ENCODE results near the gene UBE4B.
A peak's percentile ranks its signal among the peaks of the same experiment; 100 is the strongest.
"Not testable (repeated sequence)": the region's sequence is repeated elsewhere in the genome, so short reads cannot be mapped to it uniquely, and the experiment has no call there.

The UBE4B gene

DNA sequence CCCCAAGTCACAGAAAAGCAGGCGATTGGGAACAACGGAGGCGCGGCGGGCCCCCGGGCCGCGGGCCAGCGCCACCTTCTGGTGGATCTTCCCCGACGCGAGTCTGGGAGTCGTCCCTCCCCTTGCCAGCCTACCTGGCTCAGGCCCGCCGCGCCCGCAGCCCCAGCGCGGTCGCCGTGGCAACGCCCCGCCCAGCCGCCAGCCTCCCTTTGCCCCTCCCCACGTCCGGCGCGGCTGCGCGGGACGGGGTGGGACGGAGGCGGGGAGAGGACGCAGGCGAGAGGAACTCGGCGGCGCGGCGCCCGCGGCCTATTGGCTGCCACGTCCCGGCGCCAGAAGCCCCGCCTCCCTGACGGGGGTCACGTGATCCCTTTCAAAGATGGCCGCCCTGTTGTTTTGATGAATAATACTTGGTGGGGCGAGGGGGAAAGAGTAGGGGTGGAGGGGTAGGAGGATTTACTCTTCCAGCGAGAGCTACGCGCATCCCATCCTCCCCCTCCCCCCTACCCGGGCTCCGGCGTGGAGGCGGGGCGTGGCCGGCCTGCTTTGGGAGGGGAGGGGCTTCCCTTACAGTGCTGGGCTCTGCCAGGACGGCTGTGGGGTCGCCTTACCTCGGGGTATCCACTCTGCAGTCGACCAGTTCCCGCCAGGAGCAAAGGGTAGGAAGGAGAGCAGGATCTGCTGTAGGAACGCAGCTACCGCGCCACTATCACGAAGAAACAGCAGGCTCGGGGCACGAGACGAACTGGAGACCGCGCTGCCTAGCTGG lies at the start of gene UBE4B:
Gene UBE4B (plus strand): TSS at position 369 of the 769 bp plus-strand sequence. CDS start 713 bp downstream, outside the sequence.
- peak; percentile 99 for DNase-seq (ENCODE audit: low spot score)

DNA sequence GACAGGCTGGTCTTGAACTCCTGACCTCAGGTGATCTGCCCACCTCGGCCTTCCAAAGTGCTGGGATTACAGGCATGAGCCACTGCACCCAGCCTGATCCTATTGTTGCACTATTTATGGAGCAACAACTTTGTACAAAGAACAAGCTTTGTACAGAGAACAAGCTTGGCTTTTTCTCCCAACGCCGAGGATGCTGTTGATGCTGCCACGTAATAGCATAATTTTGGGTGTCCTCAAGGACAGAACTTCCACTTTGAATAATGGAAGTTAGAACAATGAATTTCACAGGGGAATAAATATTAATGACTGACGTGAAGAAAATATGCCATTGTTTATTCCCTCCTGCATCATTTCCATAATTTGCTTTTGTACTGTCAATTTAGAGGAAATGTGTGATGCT lies 48.5 kb upstream of the UBE4B start:
- peak; percentile 40 for DNase-seq (ENCODE audit: low spot score)

DNA sequence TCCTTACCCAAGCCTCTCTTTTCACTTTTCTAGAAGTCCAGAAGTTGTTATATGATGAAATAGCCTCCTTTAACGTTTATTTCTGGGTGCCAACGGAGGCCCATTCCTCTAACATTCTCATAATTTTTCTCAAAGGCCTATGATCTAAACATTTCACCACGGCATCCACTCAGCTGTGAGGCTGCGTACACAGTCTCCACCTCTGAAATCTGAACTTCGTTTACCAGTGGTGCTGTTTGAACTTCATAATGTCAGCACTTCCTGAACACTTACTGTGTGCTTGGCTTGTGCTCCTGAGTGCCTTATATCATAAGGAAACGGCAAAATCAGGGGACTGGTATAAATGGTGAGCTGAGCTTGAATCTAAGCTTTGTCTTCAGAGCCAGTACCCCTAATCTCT lies 47.8 kb upstream of the UBE4B start:
- DNase-seq (ENCODE audit: low spot score), result no peak

DNA sequence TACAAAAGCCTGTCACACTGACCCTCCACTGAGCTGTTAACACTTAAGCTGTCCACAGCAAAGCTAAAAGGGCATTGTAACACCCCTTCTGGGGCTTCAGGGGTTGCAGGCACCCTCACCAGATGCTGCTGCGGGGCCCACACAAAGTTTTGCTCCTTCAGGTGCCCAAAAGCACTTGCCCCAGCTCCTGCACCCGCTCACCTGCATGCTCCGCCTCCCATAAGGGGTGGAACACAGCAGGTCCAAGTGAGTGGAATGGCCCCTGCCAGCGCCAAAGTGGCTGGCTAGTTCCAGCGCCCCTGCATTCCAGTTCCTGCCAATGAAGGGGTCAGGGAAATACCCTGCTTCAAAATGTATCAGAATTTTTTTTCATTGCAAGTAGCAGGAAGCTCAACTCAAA lies 43.0 kb upstream of the UBE4B start:
- no peak for DNase-seq (ENCODE audit: low spot score)

DNA sequence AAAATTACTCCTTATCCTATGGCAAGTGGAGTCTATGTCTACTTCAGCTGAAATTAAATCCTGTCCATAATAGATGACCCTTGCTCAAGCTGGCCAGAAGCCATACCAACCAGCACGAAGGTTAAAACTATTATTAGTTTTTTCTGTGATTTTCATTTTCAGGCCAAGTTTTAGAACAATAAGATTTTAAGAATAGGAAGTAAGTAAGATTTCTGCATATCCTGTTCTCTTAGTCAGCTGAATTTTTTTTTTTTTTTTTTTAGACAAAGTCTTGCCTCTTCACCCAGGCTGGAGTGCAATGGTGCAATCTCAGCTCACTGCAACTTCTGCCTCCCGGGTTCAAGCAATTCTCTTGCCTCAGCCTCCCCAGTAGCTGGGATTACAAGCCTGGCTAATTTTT lies 41.8 kb upstream of the UBE4B start:
- no peak for DNase-seq (ENCODE audit: low spot score)

DNA sequence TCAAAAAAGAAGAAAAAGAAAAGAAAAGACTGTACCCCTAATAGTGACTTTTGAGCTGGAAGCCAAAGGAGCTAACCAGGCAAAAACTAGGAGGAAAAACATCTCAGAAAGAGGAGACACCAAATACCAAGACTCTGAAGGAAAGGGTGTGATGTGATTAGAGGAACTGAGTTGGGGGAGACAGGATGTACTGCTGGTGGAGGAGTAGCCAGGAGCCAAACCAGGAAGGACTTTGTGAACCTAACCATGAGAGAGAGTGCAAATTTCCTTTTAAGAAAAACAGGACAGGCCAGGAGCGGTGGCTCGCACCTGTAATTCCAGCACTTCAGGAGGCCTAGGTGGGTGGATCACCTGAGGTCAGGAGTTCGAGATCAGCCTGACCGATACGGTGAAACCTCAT lies 39.8 kb upstream of the UBE4B start:
- no peak for DNase-seq (ENCODE audit: low spot score)

DNA sequence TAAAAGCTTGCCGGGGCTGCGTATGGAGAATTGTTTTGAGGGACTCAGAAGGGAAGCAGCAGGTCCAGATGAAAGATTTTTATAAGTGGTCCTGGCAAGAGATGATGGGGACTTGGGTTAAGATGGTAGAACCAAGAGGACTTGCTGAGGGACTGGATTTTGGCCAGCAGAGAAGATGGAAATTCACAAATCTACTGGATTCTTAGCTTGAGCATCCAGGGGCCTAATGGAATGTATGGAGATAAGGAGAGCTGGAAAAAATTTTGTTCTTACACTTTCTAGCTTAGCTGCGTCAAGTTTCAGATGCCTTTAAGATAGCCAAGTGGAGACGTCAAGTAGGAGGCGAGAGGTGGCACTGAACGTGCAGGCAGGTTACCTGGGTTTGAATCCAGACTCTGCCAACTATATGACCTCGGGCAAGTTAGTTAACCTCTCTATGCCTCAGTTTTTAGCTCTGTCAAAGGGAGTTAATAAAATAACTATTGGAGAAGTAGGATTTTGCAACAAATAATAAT lies 39.1 kb upstream of the UBE4B start:
- no peak for DNase-seq (ENCODE audit: low spot score)

DNA sequence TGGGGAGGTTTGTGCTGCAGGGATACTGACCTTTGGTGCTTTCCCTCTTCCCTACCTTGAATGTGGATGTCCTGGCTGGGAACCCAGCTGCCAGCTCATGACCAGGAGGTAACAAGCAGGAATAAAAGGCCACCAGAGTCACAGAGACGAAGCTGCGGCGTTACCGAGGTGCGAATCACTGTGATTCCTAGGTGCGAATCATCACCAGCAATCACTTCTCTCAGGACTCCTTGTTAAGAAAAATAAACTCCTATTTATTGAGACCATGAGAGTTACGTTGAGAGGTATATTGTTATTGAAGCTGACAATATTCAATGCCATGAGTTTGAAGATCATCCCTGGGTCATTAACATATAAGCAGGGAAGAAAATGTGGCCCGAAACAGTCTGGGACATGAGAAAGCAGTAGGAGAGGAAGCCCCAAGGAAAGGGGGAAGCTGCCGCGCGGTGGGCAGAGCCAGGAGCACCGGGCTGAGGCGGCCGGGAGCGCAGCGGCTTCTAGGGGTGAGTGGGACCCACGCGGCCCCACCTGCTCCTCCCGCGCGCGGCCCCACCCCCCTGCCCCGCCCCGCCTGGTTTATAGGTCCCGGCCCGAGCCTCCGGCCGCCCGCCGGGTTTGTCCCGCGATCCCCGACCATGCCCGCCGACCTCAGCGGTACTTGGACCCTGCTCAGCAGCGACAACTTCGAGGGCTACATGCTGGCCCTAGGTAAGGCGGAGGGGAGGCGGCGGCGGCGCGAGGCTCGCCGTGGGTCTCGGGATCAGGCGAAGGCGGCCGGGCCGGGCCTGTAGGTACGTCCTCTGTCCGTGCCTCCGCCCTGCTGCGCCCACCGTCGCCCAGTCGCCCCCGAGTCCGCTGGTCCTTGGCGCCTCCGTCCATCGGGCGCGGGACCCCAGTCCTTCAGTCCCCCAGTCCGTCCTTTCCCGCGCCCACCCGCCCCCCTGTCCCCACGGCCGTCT lies 35.9 kb upstream of the UBE4B start, which contains the start of gene RBP7:
Gene RBP7 (plus strand): TSS at position 605 of the 959 bp plus-strand sequence. CDS start 31 bp downstream, at position 636.
- no peak for DNase-seq (ENCODE audit: low spot score)

DNA sequence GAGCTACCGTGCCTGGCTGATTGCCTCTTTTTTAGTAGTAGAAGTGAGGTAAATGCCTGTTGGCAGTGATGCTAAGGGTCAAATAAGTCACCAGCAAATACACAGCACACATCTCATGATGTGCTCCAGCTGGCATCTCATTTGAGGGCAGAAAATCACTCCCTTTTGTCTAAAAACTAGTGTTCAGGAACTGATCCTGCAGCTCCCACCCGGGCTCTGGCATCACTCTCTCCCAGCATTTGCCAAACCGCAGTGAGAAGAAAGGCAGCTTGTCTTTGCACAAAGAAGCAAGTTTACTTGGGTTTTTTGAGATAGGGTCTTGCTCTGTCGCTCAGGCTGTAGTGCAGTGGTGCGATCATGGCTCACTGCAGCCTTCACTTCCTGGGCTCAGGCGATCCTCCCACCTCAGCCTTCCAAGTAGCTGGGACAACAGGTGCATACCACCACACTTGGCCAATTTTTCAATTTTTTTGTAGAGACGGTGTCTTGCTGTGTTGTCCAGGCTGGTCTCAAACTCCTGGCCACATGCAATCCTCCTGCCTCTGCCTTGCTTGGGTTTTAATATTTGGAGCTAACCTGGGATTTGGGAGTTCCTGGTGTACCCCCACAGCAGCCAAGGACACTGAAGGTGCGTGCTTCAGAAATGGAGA lies 31.6 kb upstream of the UBE4B start:
- DNase-seq (ENCODE audit: low spot score), result peak; percentile 80

DNA sequence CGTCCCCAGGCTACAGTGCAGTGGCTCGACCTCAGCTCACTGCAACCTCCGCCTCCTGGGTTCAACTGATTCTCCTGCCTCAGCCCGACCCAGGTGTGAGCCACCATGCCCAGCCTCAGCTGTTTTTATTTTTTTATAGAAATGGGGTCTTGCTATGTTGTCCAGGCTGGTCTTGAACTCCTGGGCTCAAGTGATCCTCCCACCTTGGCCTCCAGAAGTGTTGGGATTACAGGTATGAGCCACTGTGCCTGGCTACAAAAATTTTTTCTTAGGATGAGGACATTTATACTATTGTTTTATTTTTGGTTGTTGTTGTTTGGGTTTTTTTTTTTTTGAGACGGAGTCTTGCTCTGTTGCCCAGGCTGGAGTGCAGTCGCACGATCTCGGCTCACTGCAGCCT lies 27.5 kb upstream of the UBE4B start:
- DNase-seq (ENCODE audit: low spot score), result not testable (repeated sequence)

DNA sequence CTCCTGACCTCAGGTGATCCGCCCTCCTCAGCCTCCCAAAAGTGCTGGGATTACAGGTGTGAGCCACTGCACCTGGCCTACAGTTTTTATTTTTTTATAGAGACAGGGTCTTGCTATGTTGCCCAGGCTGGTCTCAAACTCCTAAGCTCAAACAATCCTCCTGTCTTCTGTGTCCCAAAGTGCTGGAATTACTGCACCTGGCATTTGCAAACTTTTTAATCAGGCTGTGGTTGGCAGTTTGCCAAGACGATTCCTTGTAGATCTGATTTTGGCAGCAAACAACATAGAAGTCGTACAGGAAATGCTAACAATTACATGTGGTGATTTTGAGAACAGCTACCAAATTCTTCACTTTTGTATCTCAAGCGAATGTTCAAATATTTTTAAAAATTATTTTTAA lies 25.6 kb upstream of the UBE4B start:
- DNase-seq (ENCODE audit: low spot score), result no peak

DNA sequence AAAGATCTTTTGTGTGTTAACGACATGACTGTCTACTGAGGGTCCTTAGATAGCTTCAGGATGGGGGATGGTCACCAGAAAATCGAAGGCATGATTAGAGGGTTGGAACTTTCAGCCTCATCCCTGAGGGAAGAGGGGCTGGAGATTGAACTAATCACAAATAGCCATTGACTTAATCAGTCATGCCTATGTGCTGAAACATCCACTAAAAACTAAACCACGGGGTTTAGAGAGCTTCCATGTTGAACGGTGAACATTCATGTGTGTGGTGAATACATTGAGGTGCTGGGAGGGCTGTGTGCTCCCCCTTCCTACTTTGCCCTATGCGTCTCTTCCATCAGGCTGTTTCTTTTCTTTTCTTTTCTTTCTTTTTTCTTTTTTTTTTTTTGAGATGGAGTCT lies 18.7 kb upstream of the UBE4B start:
- no peak for DNase-seq (ENCODE audit: low spot score)

DNA sequence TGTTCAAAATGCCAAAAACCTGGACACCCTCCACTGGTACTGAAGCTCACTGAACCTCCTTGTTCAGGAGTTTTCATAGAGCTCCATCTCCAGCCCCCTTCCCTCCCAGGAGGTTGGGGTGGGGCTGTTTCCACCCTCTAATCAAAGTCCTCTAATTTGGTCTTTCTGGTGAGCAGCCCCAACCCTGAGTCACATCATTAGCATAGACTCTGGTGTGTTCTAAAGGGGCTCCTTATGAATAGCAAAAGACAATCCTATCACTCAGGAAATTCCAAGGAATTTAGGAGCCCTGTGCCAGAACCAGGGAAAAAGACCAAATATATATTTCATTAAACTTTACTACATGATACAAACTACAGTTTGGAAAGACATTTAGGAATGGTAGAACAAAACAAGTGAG lies 13.2 kb upstream of the UBE4B start:
- no peak for DNase-seq (ENCODE audit: low spot score)

DNA sequence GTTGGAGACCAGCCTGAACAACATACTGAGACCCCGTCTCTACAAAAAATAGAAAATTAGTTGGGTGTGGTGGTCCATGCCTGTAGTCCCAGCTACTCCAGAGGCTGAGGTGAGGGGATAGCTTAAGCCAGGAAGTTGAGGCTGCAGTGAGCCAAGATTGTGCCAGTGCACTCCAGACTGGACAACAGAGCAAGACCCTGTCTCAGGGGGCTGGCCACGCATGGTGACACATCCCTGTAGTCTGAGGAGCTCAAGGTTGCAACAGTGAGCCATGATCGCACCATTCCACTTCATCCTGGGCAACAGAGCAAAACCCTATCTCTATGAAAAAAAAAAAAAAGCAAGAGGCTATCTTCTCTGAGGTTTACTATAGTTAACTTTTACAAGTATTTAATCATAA lies 12.7 kb upstream of the UBE4B start:
- no peak for DNase-seq (ENCODE audit: low spot score)

DNA sequence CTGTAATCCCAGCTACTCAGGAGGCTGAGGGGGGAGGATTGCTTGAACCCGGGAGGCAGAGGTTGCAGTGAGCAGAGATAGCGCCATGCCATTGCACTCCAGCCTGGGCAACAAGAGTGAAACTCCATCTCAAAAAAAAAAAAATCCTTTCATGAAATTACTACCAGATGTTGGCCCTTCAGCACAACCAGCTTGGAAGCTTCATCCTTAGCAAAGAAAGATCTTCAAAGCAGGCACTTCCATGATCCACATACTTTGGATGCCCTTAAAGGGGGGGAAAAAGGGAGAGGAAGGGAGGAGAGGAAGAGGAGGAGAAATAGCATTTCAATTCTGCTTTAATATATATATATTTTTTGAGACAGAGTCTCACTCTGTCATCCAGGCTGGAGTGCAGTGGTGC lies 12.1 kb upstream of the UBE4B start:
- not testable (repeated sequence) for DNase-seq (ENCODE audit: low spot score)

DNA sequence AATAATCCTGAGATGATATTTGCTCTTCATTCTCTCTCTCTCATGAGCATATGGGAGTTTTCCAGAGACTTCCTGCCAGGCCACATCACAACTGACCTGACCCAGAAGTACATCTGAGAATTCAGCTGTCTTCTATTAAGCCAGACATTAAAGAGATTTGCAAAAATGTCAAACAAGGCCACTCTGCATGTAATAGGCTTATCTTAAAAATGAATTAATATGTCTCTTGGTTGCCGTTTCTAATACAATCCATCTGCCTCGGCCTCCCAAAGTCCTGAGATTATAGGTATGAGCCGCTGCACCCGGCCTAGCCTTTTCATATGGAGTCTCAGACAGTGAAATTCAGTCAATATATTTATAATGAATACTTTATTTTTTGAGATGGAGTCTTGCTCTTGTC lies 10.8 kb upstream of the UBE4B start:
- DNase-seq (ENCODE audit: low spot score), result not testable (repeated sequence)

DNA sequence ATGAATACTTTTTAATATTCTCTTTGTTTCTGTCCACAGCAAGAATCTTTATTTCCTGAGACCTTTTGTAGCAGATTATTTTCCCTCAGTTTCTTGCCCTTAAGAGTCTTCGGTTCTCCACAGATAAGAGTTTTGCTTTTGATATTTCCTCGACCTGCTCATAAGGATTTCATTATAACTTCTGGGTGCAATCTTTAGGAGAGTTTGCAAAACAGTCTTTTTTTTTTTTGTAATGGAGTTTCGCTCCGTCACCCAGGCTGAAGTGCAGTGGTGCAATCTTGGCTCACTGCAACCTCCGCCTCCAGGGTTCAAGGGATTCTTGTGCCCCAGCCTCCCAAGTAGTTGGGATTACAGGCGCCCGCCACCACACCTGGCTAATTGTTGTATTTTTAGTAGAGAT lies 10.1 kb upstream of the UBE4B start:
- DNase-seq (ENCODE audit: low spot score), result no peak

DNA sequence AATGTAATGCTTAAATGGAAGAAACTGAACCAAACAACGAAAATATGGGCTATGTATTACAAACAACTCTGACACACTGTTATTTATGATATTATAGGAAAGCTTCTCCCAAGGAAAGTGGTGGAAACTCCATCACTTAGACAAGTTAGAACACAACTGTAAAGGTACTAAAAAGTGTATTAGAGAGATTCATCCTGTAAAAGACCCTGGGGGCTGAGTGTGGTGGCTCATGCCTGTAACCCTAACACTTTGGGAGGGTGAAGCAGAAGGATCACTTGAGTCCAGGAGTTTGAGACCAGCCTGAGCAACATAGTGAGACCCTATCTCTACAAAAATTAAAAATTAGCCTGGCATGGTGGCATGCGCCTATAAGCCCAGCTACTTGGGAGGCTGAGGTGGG lies 7.4 kb upstream of the UBE4B start:
- no peak for DNase-seq (ENCODE audit: low spot score)

DNA sequence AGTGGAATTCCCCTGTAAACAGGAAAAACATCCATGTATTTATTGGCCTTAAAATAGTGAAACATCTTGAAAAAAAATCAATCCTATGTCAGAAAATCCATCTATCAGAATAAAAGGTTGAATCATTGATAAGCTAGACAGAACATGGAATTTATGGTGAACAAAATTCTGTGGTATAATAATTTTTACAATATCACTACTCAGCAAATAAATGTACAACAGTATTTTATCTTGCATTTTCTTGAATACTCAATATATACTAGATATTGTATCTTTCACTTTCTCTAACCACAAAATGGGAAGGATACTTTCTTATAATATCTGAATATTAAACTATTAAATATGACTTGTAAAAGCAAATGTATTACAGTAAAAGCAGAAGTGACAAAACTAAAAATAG lies 5.7 kb upstream of the UBE4B start:
- no peak for DNase-seq (ENCODE audit: low spot score)

DNA sequence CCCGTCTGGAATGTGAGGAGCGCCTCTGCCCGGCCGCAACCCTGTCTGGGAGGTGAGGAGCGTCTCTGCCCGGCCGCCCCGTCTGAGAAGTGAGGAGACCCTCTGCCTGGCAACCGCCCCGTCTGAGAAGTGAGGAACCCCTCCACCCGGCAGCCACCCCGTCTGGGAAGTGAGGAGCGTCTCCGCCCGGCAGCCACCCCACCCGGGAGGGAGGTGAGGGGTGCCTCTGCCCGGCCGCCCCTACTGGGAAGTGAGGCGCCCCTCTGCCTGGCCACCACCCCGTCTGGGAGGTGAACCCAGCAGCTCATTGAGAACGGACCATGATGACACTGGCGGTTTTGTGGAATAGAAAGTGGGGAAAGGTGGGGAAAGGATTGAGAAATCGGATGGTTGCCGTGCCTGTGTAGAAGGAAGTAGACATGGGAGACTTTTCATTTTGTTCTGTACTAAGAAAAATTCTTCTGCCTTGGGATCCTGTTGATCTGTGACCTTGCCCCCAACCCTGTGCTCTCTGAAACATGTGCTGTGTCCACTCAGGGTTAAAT lies 3.7 kb upstream of the UBE4B start:
- not testable (repeated sequence) for DNase-seq (ENCODE audit: low spot score)

DNA sequence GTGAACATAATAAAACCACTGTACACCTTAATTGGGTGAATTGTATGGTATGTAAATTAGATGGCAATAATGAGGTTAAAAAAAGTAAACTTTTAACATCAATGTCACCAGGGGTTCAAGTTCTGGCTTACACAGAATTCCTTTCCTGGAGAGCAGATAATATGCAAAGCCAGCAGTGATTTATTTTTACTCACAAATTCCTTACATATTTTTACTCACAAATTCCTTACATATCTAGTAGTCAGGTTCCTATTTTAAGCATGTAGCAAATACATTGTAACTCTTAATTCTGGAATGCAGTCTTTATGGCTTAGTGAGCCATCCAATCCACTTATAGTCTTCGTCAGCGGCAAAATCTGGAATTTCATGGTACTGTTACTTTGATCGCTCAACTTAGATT lies 1.3 kb upstream of the UBE4B start:
- no peak for DNase-seq (ENCODE audit: low spot score)

DNA sequence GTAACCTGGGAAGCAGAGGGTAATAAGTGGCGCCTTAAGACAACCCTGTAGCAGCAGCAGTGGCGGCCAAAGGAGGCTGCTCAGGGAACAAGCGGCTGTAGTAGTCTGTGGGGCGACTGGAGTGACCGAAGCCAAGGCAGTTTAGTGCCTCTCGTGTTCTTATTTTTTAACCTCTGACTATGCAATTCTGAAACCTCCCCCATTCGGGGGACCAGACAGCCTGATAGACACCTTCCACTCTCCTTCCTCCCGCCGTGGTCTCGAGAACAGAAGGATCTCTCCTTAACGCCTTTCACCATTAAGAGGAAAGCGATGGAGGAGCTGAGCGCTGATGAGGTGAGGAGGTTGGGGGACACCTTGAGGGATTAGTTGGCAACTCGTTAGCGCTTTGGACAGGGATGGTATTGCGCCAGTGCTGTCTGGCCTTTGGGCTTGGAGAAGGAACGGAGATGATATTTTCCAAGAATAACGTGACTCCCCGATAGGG lies 644 bp downstream of the UBE4B start:
- DNase-seq (ENCODE audit: low spot score), result no peak
